ENCODE measurements around the gene METTL5.

Gene METTL5

GRCh38 chr2:169778446-169778845, 46.3 kb downstream of the METTL5 start:
- DNase-seq = no peak

- peak; percentile 83 for DNase-seq
These were observed 48.4 kb downstream of the METTL5 start for GRCh38 chr2:169776252-169776761.

- DNase-seq = peak; percentile 58
These were observed 48.9 kb downstream of the METTL5 start for GRCh38 chr2:169775765-169776164.

GRCh38 chr2:169775354-169775753, 49.4 kb downstream of the METTL5 start:
- no peak for DNase-seq

GRCh38 chr2:169772651-169773050, 52.1 kb downstream of the METTL5 start:
- no peak for DNase-seq

GRCh38 chr2:169771612-169772011, 53.1 kb downstream of the METTL5 start:
- peak; percentile 6 for DNase-seq

- no peak for DNase-seq
These were observed 53.7 kb downstream of the METTL5 start for GRCh38 chr2:169771021-169771420.

- no peak for DNase-seq
These were observed 56.3 kb downstream of the METTL5 start for GRCh38 chr2:169768262-169768995.

- DNase-seq = peak; percentile 34
These were observed 57.3 kb downstream of the METTL5 start for GRCh38 chr2:169767243-169767888.

GRCh38 chr2:169765523-169765922, 59.2 kb downstream of the METTL5 start:
- DNase-seq = no peak

GRCh38 chr2:169761970-169762292, 62.8 kb downstream of the METTL5 start:
- no peak for DNase-seq
